Esophagus muscularis mucosa (tissue), 3 donors: ENCODE results near the gene GYPC.

Source experiments
- CTCF ChIP-seq, 3 experiments: fragments of 200-600 bp in 2 of 3; fragments of 450-650 bp in 1 of 3; sonication (generic) in 2 of 3; IDR thresholded peaks; one replicate each; pipeline ENCODE4 v1.5.1; 2017 to 2019; ENCODE audit warnings: antibody characterized with exemption in 3 of 3, mild to moderate bottlenecking in 2 of 3, moderate library complexity in 1 of 3
- POLR2AphosphoS5 ChIP-seq, 2 donors: sonication (generic); formaldehyde crosslinking; IDR thresholded peaks; one replicate each; pipeline ENCODE4 v1.6.1; 2017; ENCODE audit warnings: antibody characterized with exemption in 2 of 2

GRCh38 chr2:126739141-126739540, 83.2 kb downstream of the GYPC start:
- TF ChIP-seq CTCF (IDR thresholded peaks at IDR 0.05) (no peak), POLR2AphosphoS5 (IDR thresholded peaks at IDR 0.05) (no peak)
